ENCODE results near the gene FSTL4.

Gene FSTL4

DNA sequence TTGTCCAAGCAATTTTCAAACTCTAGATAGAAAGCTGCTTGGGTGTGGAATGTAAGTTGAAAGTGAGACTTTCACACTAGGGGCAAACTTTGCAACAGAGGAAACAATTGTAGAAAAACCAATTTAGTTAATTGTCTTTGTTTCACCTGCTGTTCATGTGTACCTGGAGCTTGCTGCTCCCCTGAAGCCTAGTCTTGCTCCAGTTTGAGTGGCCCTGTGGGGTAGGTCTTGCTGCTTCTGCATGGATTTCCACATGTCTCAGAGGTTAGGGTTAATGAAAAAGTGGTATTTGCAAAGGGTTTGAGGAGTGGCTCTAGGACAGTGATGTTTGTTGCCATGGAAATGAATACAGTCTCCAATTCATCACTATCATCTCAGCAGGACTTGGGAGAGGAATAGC, 182.2 kb downstream of the FSTL4 start:
- no peak overlapping the region for H3K4me2 ChIP-seq (ENCODE audit: low read depth, low read length)
- H3K79me2 ChIP-seq (ENCODE audit: low read length), result no peaks in the 10 kb centered on the region

DNA sequence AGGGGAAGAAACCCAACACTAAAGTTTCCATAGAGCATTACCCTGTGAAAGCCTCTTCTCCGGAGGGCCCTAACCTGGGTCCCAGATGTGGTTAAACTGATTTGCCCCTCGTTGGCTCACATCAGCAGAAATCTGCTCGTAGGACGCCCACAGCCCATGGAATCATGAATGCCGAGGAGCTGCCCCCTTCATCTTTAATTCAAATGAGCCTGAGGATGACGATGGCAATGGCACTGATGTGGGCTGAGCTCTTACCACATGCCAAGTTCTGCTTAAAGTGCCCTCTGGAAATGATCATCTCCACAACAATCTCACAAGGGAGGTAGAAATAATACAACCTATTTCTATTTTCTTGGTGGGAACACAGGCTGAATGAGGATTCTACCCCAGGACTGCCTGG, 183.3 kb downstream of the FSTL4 start:
- no peaks in the 10 kb centered on the region for H3K9me2 ChIP-seq (replicated peaks; ENCODE audit: insufficient read depth, low read length)
- H3K4me3 ChIP-seq (ENCODE audit: low read length), result no peak overlapping the region
- no peak for DNase-seq

More for the DNA sequence above, 182.2 kb downstream of the FSTL4 start:
- Histone ChIP-seq H3F3A (ENCODE audit: insufficient read depth, low read length) (no peaks in the 10 kb centered on the region), H3K36me3 (replicated peaks; ENCODE audit: insufficient read depth, low read length) (no peaks in the 10 kb centered on the region), H3K9me3 (replicated peaks; ENCODE audit: insufficient read depth, low read length) (no peaks in the 10 kb centered on the region), H3K4me1 (ENCODE audit: low read length) (no peaks in the 10 kb centered on the region), H3K27ac (ENCODE audit: low read length) (no peak overlapping the region), H3K27me3 (replicated peaks; ENCODE audit: insufficient read depth, low read length) (no peaks in the 10 kb centered on the region), H3K9me2 (replicated peaks; ENCODE audit: insufficient read depth, low read length) (no peaks in the 10 kb centered on the region), H3K9ac (ENCODE audit: low read length) (no peak overlapping the region), H3K4me3 (ENCODE audit: low read length) (no peak overlapping the region), H2AFZ (ENCODE audit: low read length) (no peak overlapping the region), H4K20me1 (ENCODE audit: insufficient read depth, low read length) (no peaks in the 10 kb centered on the region)
- DNase-seq, result no peak
- TF ChIP-seq EZH2 (optimal IDR thresholded peaks at IDR 0.05; ENCODE audit: low read depth, low read length) (no peak), EZH2phosphoT487 (IDR thresholded peaks at IDR 0.05; ENCODE audit: low read length) (no peak)
- TF ChIP-seq, protein P1, sequence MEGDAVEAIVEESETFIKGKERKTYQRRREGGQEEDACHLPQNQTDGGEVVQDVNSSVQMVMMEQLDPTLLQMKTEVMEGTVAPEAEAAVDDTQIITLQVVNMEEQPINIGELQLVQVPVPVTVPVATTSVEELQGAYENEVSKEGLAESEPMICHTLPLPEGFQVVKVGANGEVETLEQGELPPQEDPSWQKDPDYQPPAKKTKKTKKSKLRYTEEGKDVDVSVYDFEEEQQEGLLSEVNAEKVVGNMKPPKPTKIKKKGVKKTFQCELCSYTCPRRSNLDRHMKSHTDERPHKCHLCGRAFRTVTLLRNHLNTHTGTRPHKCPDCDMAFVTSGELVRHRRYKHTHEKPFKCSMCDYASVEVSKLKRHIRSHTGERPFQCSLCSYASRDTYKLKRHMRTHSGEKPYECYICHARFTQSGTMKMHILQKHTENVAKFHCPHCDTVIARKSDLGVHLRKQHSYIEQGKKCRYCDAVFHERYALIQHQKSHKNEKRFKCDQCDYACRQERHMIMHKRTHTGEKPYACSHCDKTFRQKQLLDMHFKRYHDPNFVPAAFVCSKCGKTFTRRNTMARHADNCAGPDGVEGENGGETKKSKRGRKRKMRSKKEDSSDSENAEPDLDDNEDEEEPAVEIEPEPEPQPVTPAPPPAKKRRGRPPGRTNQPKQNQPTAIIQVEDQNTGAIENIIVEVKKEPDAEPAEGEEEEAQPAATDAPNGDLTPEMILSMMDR (IDR thresholded peaks at IDR 0.05; ENCODE audit: low read length), result no peak

DNA sequence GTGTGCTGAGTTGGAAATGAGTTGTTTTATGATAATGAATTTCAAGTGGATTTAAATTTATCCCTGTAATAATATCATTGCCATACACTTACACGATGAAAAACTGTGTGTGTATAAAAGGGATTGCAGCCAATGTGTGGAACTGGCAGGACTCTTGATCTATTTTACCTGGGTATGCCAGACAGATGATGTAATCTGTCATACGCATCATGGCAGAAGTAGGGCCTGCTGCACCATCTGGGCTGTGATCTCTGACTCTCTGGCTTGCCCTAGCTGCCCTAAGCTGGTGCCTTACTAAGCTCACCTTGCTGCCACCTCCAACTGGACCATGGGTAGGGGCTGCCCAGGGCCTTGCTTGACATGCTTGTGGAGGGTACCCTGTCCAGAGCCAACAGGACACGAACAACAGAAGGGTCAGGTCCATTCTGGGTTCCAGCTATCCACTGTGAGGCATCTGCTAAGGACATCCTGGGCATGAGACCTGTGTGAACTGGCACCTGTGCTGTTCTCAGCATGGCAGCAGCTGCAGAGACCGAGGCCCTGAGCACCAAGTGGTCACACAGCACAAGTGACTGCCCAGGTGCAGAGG, 184.2 kb downstream of the FSTL4 start:
- TF ChIP-seq EZH2 (optimal IDR thresholded peaks at IDR 0.05; ENCODE audit: low read depth, low read length) (no peak), EZH2phosphoT487 (IDR thresholded peaks at IDR 0.05; ENCODE audit: low read length) (no peak)
- TF ChIP-seq, protein P1 (IDR thresholded peaks at IDR 0.05; ENCODE audit: low read length), result no peak
- H3K27ac ChIP-seq (ENCODE audit: low read length), result no peak overlapping the region
- H4K20me1 ChIP-seq (ENCODE audit: insufficient read depth, low read length), result no peaks in the 10 kb centered on the region

More for the DNA sequence above, 183.3 kb downstream of the FSTL4 start:
- Histone ChIP-seq H2AFZ (ENCODE audit: low read length) (no peak overlapping the region), H3K27me3 (replicated peaks; ENCODE audit: insufficient read depth, low read length) (no peaks in the 10 kb centered on the region), H3K4me1 (ENCODE audit: low read length) (no peaks in the 10 kb centered on the region), H3K9me3 (replicated peaks; ENCODE audit: insufficient read depth, low read length) (no peaks in the 10 kb centered on the region), H3K9ac (ENCODE audit: low read length) (no peak overlapping the region), H3K79me2 (ENCODE audit: low read length) (no peaks in the 10 kb centered on the region), H4K20me1 (ENCODE audit: insufficient read depth, low read length) (no peaks in the 10 kb centered on the region), H3K27ac (ENCODE audit: low read length) (no peak overlapping the region), H3K36me3 (replicated peaks; ENCODE audit: insufficient read depth, low read length) (no peaks in the 10 kb centered on the region), H3F3A (ENCODE audit: insufficient read depth, low read length) (no peaks in the 10 kb centered on the region), H3K4me2 (ENCODE audit: low read depth, low read length) (no peak overlapping the region)
- TF ChIP-seq EZH2 (optimal IDR thresholded peaks at IDR 0.05; ENCODE audit: low read depth, low read length), result no peak
- TF ChIP-seq, protein P1 (IDR thresholded peaks at IDR 0.05; ENCODE audit: low read length), result no peak
- TF ChIP-seq EZH2phosphoT487 (IDR thresholded peaks at IDR 0.05; ENCODE audit: low read length), result no peak

More for the DNA sequence above, 184.2 kb downstream of the FSTL4 start:
- H2AFZ ChIP-seq (ENCODE audit: low read length), result no peak overlapping the region
- H3K36me3 ChIP-seq (replicated peaks; ENCODE audit: insufficient read depth, low read length), result no peaks in the 10 kb centered on the region
- H3K9me3 ChIP-seq (replicated peaks; ENCODE audit: insufficient read depth, low read length), result no peaks in the 10 kb centered on the region
- no peak overlapping the region for H3K4me2 ChIP-seq (ENCODE audit: low read depth, low read length)
- no peak for DNase-seq
- no peaks in the 10 kb centered on the region for H3F3A ChIP-seq (ENCODE audit: insufficient read depth, low read length)
- H3K4me1 ChIP-seq (ENCODE audit: low read length), result no peaks in the 10 kb centered on the region
- no peaks in the 10 kb centered on the region for H3K27me3 ChIP-seq (replicated peaks; ENCODE audit: insufficient read depth, low read length)
- H3K4me3 ChIP-seq (ENCODE audit: low read length), result no peak overlapping the region
- no peaks in the 10 kb centered on the region for H3K79me2 ChIP-seq (ENCODE audit: low read length)
- H3K9ac ChIP-seq (ENCODE audit: low read length), result no peak overlapping the region
- H3K9me2 ChIP-seq (replicated peaks; ENCODE audit: insufficient read depth, low read length), result no peaks in the 10 kb centered on the region
